SK-N-SH treated with all-trans-retinoic acid at 6 μM for 48 hours (cell line): ENCODE results near the gene MGLL.

ENCODE experiments used
- ATAC-seq: fragments of 200-7000 bp; cut with Tn5 transposase; 3 replicates; pipeline ENCODE4 v1.9.1; 2020; ENCODE audit warnings: mild to moderate bottlenecking, moderate library complexity
- ARNTL ChIP-seq: fragments of 450-650 bp; formaldehyde crosslinking; IDR thresholded peaks from 2 replicates; pipeline ENCODE4 v1.5.0; 2020; ENCODE audit warnings: low read depth, mild to moderate bottlenecking, moderate library complexity, borderline replicate concordance
- BACH2 ChIP-seq: fragments of 250-450 bp; sonication (Bioruptor Pico); IDR thresholded peaks from 2 replicates; pipeline ENCODE4 v1.9.0; 2021; ENCODE audit warnings: mild to moderate bottlenecking, borderline replicate concordance
- ESRRG ChIP-seq: fragments of 250-450 bp; sonication (Bioruptor Pico); IDR thresholded peaks from 2 replicates; pipeline ENCODE4 v1.6.1; 2021; ENCODE audit warnings: mild to moderate bottlenecking
- GLIS3 ChIP-seq: fragments of 250-450 bp; sonication (Bioruptor Pico); IDR thresholded peaks from 2 replicates; pipeline ENCODE4 v1.5.0; 2020; ENCODE audit warnings: mild to moderate bottlenecking, moderate library complexity
- ISL1 ChIP-seq: fragments of 250-450 bp; sonication (Bioruptor Pico); IDR thresholded peaks from 2 replicates; pipeline ENCODE4 v2.1.2; 2022; ENCODE audit warnings: mild to moderate bottlenecking, moderate library complexity
- OSR1 ChIP-seq: fragments of 250-450 bp; sonication (Bioruptor Pico); IDR thresholded peaks from 2 replicates; pipeline ENCODE4 v1.8.0; 2022; ENCODE audit warnings: moderate library complexity, mild to moderate bottlenecking, inconsistent platforms
- PPARA ChIP-seq: fragments of 250-450 bp; sonication (Bioruptor Pico); IDR thresholded peaks from 2 replicates; pipeline ENCODE4 v1.5.0; 2020; ENCODE audit warnings: mild to moderate bottlenecking, borderline replicate concordance
- RARB ChIP-seq: fragments of 250-450 bp; sonication (Bioruptor Pico); IDR thresholded peaks from 2 replicates; pipeline ENCODE4 v1.8.0; 2021; ENCODE audit warnings: mild to moderate bottlenecking, moderate library complexity
- SNAI2 ChIP-seq: fragments of 250-450 bp; sonication (Bioruptor Pico); IDR thresholded peaks from 2 replicates; pipeline ENCODE4 v1.5.0; 2020; ENCODE audit warnings: mild to moderate bottlenecking, moderate library complexity
- TCF4 ChIP-seq: fragments of 250-450 bp; sonication (Bioruptor Pico); IDR thresholded peaks from 2 replicates; pipeline ENCODE4 v1.8.0; 2021; ENCODE audit warnings: mild to moderate bottlenecking, moderate library complexity, borderline replicate concordance
- TOX ChIP-seq: fragments of 250-450 bp; sonication (Bioruptor Pico); IDR thresholded peaks from 2 replicates; pipeline ENCODE4 v1.8.0; 2021; ENCODE audit warnings: mild to moderate bottlenecking, moderate library complexity, borderline replicate concordance
- ZFP3 ChIP-seq: fragments of 250-450 bp; sonication (Bioruptor Pico); IDR thresholded peaks from 2 replicates; pipeline ENCODE4 v1.5.0; 2020; ENCODE audit warnings: mild to moderate bottlenecking, moderate library complexity
- ZFP30 ChIP-seq: fragments of 450-650 bp; formaldehyde crosslinking; IDR thresholded peaks from 2 replicates; pipeline ENCODE4 v1.5.0; 2022; ENCODE audit warnings: mild to moderate bottlenecking, moderate library complexity
- ZNF565 ChIP-seq: fragments of 450-650 bp; formaldehyde crosslinking; conservative IDR thresholded peaks from 2 replicates; pipeline ENCODE4 v1.5.0; 2020; ENCODE audit warnings: low read depth, mild to moderate bottlenecking, moderate library complexity
- ZNF70 ChIP-seq: fragments of 450-650 bp; formaldehyde crosslinking; IDR thresholded peaks from 2 replicates; pipeline ENCODE4 v1.5.0; 2020; ENCODE audit warnings: mild to moderate bottlenecking, moderate library complexity
- ZNF8 ChIP-seq: fragments of 450-650 bp; formaldehyde crosslinking; IDR thresholded peaks from 2 replicates; pipeline ENCODE4 v1.5.0; 2020; ENCODE audit warnings: mild to moderate bottlenecking, moderate library complexity
- TF ChIP-seq, protein P1 (sequence below): fragments of 250-450 bp; sonication (Bioruptor Pico); IDR thresholded peaks from 2 replicates; pipeline ENCODE4 v1.8.0; 2020; ENCODE audit warnings: mild to moderate bottlenecking, moderate library complexity, borderline replicate concordance
- TF ChIP-seq, protein P2 (sequence below): fragments of 250-450 bp; sonication (Bioruptor Pico); IDR thresholded peaks from 2 replicates; pipeline ENCODE4 v1.5.0; 2020; ENCODE audit warnings: mild to moderate bottlenecking, moderate library complexity
- TF ChIP-seq, protein P3 (sequence below): fragments of 250-450 bp; sonication (Bioruptor Pico); IDR thresholded peaks from 2 replicates; pipeline ENCODE4 v1.5.1; 2020; ENCODE audit warnings: low read depth, mild to moderate bottlenecking, moderate library complexity
- TF ChIP-seq, protein P4 (sequence below): fragments of 250-450 bp; sonication (Bioruptor Pico); IDR thresholded peaks from 2 replicates; pipeline ENCODE4 v1.8.0; 2021; ENCODE audit warnings: low read depth, mild to moderate bottlenecking, moderate library complexity, borderline replicate concordance
- TF ChIP-seq, protein P5 (sequence below): fragments of 250-450 bp; sonication (Bioruptor Pico); IDR thresholded peaks from 2 replicates; pipeline ENCODE4 v1.5.1; 2021; ENCODE audit warnings: mild to moderate bottlenecking, moderate library complexity

Gene MGLL

GRCh38 chr3:127732879-127733350 lies 89.4 kb downstream of the MGLL start:
- TF ChIP-seq ARNTL (CRISPR knock-in tag) (no peak), ESRRG (CRISPR knock-in tag) (no peak), BACH2 (CRISPR knock-in tag) (no peak), OSR1 (CRISPR knock-in tag) (no peak)
- TF ChIP-seq, protein P1, sequence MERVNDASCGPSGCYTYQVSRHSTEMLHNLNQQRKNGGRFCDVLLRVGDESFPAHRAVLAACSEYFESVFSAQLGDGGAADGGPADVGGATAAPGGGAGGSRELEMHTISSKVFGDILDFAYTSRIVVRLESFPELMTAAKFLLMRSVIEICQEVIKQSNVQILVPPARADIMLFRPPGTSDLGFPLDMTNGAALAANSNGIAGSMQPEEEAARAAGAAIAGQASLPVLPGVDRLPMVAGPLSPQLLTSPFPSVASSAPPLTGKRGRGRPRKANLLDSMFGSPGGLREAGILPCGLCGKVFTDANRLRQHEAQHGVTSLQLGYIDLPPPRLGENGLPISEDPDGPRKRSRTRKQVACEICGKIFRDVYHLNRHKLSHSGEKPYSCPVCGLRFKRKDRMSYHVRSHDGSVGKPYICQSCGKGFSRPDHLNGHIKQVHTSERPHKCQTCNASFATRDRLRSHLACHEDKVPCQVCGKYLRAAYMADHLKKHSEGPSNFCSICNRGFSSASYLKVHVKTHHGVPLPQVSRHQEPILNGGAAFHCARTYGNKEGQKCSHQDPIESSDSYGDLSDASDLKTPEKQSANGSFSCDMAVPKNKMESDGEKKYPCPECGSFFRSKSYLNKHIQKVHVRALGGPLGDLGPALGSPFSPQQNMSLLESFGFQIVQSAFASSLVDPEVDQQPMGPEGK (CRISPR knock-in tag) = no peak
- ATAC-seq = no peak

- TF ChIP-seq SNAI2 (no peak), PPARA (CRISPR knock-in tag) (no peak), GLIS3 (CRISPR knock-in tag) (no peak), ZNF70 (no peak), ISL1 (CRISPR knock-in tag) (no peak), TOX (CRISPR knock-in tag) (no peak), ARNTL (CRISPR knock-in tag) (no peak), OSR1 (CRISPR knock-in tag) (no peak), TCF4 (CRISPR knock-in tag) (no peak), RARB (CRISPR knock-in tag) (no peak), ZFP3 (no peak)
- TF ChIP-seq, protein P2, sequence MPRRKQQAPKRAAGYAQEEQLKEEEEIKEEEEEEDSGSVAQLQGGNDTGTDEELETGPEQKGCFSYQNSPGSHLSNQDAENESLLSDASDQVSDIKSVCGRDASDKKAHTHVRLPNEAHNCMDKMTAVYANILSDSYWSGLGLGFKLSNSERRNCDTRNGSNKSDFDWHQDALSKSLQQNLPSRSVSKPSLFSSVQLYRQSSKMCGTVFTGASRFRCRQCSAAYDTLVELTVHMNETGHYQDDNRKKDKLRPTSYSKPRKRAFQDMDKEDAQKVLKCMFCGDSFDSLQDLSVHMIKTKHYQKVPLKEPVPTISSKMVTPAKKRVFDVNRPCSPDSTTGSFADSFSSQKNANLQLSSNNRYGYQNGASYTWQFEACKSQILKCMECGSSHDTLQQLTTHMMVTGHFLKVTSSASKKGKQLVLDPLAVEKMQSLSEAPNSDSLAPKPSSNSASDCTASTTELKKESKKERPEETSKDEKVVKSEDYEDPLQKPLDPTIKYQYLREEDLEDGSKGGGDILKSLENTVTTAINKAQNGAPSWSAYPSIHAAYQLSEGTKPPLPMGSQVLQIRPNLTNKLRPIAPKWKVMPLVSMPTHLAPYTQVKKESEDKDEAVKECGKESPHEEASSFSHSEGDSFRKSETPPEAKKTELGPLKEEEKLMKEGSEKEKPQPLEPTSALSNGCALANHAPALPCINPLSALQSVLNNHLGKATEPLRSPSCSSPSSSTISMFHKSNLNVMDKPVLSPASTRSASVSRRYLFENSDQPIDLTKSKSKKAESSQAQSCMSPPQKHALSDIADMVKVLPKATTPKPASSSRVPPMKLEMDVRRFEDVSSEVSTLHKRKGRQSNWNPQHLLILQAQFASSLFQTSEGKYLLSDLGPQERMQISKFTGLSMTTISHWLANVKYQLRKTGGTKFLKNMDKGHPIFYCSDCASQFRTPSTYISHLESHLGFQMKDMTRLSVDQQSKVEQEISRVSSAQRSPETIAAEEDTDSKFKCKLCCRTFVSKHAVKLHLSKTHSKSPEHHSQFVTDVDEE (CRISPR knock-in tag) = no peak
- no peak for ATAC-seq
Measured at GRCh38 chr3:127732303-127732702, 90.0 kb downstream of the MGLL start.

- TF ChIP-seq, protein P3, sequence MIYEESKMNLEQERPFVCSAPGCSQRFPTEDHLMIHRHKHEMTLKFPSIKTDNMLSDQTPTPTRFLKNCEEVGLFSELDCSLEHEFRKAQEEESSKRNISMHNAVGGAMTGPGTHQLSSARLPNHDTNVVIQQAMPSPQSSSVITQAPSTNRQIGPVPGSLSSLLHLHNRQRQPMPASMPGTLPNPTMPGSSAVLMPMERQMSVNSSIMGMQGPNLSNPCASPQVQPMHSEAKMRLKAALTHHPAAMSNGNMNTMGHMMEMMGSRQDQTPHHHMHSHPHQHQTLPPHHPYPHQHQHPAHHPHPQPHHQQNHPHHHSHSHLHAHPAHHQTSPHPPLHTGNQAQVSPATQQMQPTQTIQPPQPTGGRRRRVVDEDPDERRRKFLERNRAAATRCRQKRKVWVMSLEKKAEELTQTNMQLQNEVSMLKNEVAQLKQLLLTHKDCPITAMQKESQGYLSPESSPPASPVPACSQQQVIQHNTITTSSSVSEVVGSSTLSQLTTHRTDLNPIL (CRISPR knock-in tag) = no peak
- no peak for TF ChIP-seq PPARA (CRISPR knock-in tag)
- TF ChIP-seq ZNF8 (CRISPR knock-in tag) = no peak
- TF ChIP-seq, protein P1 (CRISPR knock-in tag) = no peak
- TF ChIP-seq TCF4 (CRISPR knock-in tag) = no peak
- TF ChIP-seq SNAI2 = no peak
- TF ChIP-seq RARB (CRISPR knock-in tag) = no peak
- TF ChIP-seq, protein P4, sequence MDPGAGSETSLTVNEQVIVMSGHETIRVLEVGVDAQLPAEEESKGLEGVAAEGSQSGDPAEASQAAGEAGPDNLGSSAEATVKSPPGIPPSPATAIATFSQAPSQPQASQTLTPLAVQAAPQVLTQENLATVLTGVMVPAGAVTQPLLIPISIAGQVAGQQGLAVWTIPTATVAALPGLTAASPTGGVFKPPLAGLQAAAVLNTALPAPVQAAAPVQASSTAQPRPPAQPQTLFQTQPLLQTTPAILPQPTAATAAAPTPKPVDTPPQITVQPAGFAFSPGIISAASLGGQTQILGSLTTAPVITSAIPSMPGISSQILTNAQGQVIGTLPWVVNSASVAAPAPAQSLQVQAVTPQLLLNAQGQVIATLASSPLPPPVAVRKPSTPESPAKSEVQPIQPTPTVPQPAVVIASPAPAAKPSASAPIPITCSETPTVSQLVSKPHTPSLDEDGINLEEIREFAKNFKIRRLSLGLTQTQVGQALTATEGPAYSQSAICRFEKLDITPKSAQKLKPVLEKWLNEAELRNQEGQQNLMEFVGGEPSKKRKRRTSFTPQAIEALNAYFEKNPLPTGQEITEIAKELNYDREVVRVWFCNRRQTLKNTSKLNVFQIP = no peak
- TF ChIP-seq, protein P2 (CRISPR knock-in tag) = no peak
- no peak for TF ChIP-seq ESRRG (CRISPR knock-in tag)
- TF ChIP-seq ZNF565 (CRISPR knock-in tag) = no peak
- TF ChIP-seq, protein P5, sequence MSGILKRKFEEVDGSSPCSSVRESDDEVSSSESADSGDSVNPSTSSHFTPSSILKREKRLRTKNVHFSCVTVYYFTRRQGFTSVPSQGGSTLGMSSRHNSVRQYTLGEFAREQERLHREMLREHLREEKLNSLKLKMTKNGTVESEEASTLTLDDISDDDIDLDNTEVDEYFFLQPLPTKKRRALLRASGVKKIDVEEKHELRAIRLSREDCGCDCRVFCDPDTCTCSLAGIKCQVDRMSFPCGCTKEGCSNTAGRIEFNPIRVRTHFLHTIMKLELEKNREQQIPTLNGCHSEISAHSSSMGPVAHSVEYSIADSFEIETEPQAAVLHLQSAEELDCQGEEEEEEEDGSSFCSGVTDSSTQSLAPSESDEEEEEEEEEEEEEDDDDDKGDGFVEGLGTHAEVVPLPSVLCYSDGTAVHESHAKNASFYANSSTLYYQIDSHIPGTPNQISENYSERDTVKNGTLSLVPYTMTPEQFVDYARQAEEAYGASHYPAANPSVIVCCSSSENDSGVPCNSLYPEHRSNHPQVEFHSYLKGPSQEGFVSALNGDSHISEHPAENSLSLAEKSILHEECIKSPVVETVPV (CRISPR knock-in tag) = no peak
- no peak for TF ChIP-seq ISL1 (CRISPR knock-in tag)
- TF ChIP-seq GLIS3 (CRISPR knock-in tag) = no peak
- no peak for TF ChIP-seq OSR1 (CRISPR knock-in tag)
- TF ChIP-seq ZFP30 = no peak
- ATAC-seq = no peak
Measured at GRCh38 chr3:127731546-127732289, 90.6 kb downstream of the MGLL start.
